ENCODE results near the gene DPF3.

The DPF3 gene

GRCh38 chr14:72666610-72667009 is 227.3 kb downstream of the DPF3 start:
- TF ChIP-seq CREB1 (IDR thresholded peaks at IDR 0.05; ENCODE audit: low read depth) = no peak
- TF ChIP-seq USF1 (IDR thresholded peaks at IDR 0.05) = no peak
- TF ChIP-seq TEAD4 (IDR thresholded peaks at IDR 0.05) = no peak
- TF ChIP-seq EGR1 (IDR thresholded peaks at IDR 0.05) = no peak
- TF ChIP-seq, protein P1, sequence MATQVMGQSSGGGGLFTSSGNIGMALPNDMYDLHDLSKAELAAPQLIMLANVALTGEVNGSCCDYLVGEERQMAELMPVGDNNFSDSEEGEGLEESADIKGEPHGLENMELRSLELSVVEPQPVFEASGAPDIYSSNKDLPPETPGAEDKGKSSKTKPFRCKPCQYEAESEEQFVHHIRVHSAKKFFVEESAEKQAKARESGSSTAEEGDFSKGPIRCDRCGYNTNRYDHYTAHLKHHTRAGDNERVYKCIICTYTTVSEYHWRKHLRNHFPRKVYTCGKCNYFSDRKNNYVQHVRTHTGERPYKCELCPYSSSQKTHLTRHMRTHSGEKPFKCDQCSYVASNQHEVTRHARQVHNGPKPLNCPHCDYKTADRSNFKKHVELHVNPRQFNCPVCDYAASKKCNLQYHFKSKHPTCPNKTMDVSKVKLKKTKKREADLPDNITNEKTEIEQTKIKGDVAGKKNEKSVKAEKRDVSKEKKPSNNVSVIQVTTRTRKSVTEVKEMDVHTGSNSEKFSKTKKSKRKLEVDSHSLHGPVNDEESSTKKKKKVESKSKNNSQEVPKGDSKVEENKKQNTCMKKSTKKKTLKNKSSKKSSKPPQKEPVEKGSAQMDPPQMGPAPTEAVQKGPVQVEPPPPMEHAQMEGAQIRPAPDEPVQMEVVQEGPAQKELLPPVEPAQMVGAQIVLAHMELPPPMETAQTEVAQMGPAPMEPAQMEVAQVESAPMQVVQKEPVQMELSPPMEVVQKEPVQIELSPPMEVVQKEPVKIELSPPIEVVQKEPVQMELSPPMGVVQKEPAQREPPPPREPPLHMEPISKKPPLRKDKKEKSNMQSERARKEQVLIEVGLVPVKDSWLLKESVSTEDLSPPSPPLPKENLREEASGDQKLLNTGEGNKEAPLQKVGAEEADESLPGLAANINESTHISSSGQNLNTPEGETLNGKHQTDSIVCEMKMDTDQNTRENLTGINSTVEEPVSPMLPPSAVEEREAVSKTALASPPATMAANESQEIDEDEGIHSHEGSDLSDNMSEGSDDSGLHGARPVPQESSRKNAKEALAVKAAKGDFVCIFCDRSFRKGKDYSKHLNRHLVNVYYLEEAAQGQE (IDR thresholded peaks at IDR 0.05; ENCODE audit: low read depth) = no peak
- TF ChIP-seq, protein P2, sequence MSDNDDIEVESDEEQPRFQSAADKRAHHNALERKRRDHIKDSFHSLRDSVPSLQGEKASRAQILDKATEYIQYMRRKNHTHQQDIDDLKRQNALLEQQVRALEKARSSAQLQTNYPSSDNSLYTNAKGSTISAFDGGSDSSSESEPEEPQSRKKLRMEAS (IDR thresholded peaks at IDR 0.05) = no peak
- TF ChIP-seq TCF12 (IDR thresholded peaks at IDR 0.05; ENCODE audit: low read depth) = no peak
- TF ChIP-seq CEBPB (IDR thresholded peaks at IDR 0.05) = no peak
- TF ChIP-seq TAF1 (IDR thresholded peaks at IDR 0.05; ENCODE audit: low read depth) = no peak
- no peak for TF ChIP-seq EP300 (IDR thresholded peaks at IDR 0.05; ENCODE audit: borderline replicate concordance)
- no peak for TF ChIP-seq RAD21 (IDR thresholded peaks at IDR 0.05; ENCODE audit: low read depth)
- TF ChIP-seq NFIC (IDR thresholded peaks at IDR 0.05) = no peak
- TF ChIP-seq YY1 (IDR thresholded peaks at IDR 0.05; ENCODE audit: low read depth) = no peak
- TF ChIP-seq ZBTB7A (IDR thresholded peaks at IDR 0.05; ENCODE audit: low read depth) = no peak
- no peak for TF ChIP-seq FOXM1 (IDR thresholded peaks at IDR 0.05; ENCODE audit: borderline replicate concordance, low read depth)

- TF ChIP-seq RAD21 (IDR thresholded peaks at IDR 0.05; ENCODE audit: low read depth) (no peak), CREB1 (IDR thresholded peaks at IDR 0.05; ENCODE audit: low read depth) (no peak), FOXM1 (IDR thresholded peaks at IDR 0.05; ENCODE audit: borderline replicate concordance, low read depth) (no peak), TEAD4 (IDR thresholded peaks at IDR 0.05) (no peak), EP300 (IDR thresholded peaks at IDR 0.05; ENCODE audit: borderline replicate concordance) (no peak), CEBPB (IDR thresholded peaks at IDR 0.05) (no peak), YY1 (IDR thresholded peaks at IDR 0.05; ENCODE audit: low read depth) (no peak), ZBTB7A (IDR thresholded peaks at IDR 0.05; ENCODE audit: low read depth) (no peak), TAF1 (IDR thresholded peaks at IDR 0.05; ENCODE audit: low read depth) (no peak), TCF12 (IDR thresholded peaks at IDR 0.05; ENCODE audit: low read depth) (no peak), NFIC (IDR thresholded peaks at IDR 0.05) (no peak), EGR1 (IDR thresholded peaks at IDR 0.05) (no peak), USF1 (IDR thresholded peaks at IDR 0.05) (no peak)
- TF ChIP-seq, protein P2 (IDR thresholded peaks at IDR 0.05) = no peak
- TF ChIP-seq, protein P1 (IDR thresholded peaks at IDR 0.05; ENCODE audit: low read depth) = no peak
Measured at GRCh38 chr14:72665259-72665658, 228.6 kb downstream of the DPF3 start.

GRCh38 chr14:72664651-72665050 is 229.2 kb downstream of the DPF3 start:
- TF ChIP-seq TCF12 (IDR thresholded peaks at IDR 0.05; ENCODE audit: low read depth) (no peak), FOXM1 (IDR thresholded peaks at IDR 0.05; ENCODE audit: borderline replicate concordance, low read depth) (no peak)

GRCh38 chr14:72663956-72664650 is 229.8 kb downstream of the DPF3 start:
- TF ChIP-seq TEAD4 (IDR thresholded peaks at IDR 0.05) (no peak), TCF12 (IDR thresholded peaks at IDR 0.05; ENCODE audit: low read depth) (no peak), RAD21 (IDR thresholded peaks at IDR 0.05; ENCODE audit: low read depth) (no peak), USF1 (IDR thresholded peaks at IDR 0.05) (no peak), EP300 (IDR thresholded peaks at IDR 0.05; ENCODE audit: borderline replicate concordance) (no peak), CREB1 (IDR thresholded peaks at IDR 0.05; ENCODE audit: low read depth) (no peak), EGR1 (IDR thresholded peaks at IDR 0.05) (no peak), CEBPB (IDR thresholded peaks at IDR 0.05) (no peak), ZBTB7A (IDR thresholded peaks at IDR 0.05; ENCODE audit: low read depth) (no peak), YY1 (IDR thresholded peaks at IDR 0.05; ENCODE audit: low read depth) (no peak), NFIC (IDR thresholded peaks at IDR 0.05) (no peak), TAF1 (IDR thresholded peaks at IDR 0.05; ENCODE audit: low read depth) (no peak), FOXM1 (IDR thresholded peaks at IDR 0.05; ENCODE audit: borderline replicate concordance, low read depth) (no peak)
- TF ChIP-seq, protein P2 (IDR thresholded peaks at IDR 0.05) = no peak
- TF ChIP-seq, protein P1 (IDR thresholded peaks at IDR 0.05; ENCODE audit: low read depth) = no peak
